ENCODE measurements around the gene OR8K1.

Gene OR8K1

GRCh38 chr11:56345739-56346138 lies at the start of gene OR8K1:
TSS of gene OR8K1 (plus strand) at chr11:56346039. CDS start at chr11:56346039, 0 bp downstream.
- DNase-seq (ENCODE audit: low spot score): no peak

DNA sequence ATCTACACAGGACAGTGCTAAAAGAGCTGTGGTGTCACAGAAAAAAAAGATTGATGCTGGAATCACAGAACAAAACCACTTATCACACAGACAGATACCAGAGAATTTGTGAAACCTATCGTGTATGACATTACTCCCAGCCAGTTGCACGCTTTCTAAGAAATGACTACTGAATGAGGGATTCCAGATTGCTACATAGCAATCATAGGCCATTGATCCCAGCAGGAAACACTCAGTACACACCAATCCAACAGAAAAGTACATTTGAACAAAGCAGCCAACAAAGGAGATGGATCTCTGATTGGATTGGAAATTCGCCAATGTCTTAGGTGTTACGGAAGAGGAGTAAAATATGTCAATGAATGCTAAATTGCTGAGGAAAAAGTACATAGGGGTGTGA lies 48.9 kb upstream of the OR8K1 start:
- no peak for DNase-seq (ENCODE audit: low spot score)

DNA sequence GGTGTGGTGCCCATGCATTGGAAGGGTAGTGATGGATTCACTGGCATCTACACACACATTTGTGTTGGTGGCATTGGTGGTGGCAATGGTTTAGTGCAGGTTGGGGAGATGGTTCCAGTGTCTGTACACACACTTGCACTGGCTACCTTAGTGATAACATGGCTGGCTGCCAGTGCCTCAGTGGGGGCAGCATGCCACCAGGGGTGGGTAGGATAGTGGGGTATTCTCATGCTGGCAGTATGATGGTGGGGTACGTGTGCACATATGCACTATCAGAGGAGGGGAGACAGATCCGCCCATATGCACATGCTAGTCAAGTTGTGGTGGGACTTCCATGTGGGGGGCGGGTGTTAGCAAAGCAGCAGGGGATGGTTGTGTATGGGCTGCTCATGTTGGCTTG lies 38.0 kb upstream of the OR8K1 start:
- DNase-seq (ENCODE audit: low spot score): no peak

GRCh38 chr11:56314844-56315243 lies 31.0 kb upstream of the OR8K1 start, which contains the start of gene OR8K3:
TSS of gene OR8K3 (plus strand) at chr11:56315144. CDS start at chr11:56318307, 3,163 bp downstream.
- DNase-seq (ENCODE audit: low spot score): no peak

GRCh38 chr11:56331861-56332491 lies 13.9 kb upstream of the OR8K1 start:
- no peak for DNase-seq (ENCODE audit: low spot score)

- DNase-seq (ENCODE audit: low spot score): no peak
These were observed 12.7 kb upstream of the OR8K1 start for GRCh38 chr11:56333156-56333555.

DNA sequence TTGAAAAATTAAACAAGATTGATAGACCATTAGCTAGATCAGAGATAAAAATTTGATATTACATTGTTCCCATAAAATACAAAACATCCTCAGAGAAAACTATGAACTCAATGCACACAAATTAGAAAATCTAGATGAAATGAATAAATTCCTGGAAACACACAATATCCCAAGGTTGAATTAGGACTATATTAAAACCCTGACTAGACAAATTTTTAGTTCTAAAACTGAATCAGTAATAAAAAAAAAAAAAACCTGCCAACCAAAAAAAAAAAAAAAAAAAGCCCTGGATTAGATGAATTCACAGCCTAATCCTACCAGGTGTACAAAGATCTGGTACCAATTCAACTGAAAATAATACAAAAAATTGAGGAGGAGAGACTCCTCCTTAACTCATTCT lies 5.5 kb upstream of the OR8K1 start:
- DNase-seq (ENCODE audit: low spot score): no peak

- DNase-seq (ENCODE audit: low spot score): no peak
These were observed 8.2 kb downstream of the OR8K1 start, which contains the start of gene OR8J1 for GRCh38 chr11:56353991-56354390. TSS of gene OR8J1 (plus strand) at chr11:56354291. CDS start at chr11:56360247, 5,956 bp downstream.

DNA sequence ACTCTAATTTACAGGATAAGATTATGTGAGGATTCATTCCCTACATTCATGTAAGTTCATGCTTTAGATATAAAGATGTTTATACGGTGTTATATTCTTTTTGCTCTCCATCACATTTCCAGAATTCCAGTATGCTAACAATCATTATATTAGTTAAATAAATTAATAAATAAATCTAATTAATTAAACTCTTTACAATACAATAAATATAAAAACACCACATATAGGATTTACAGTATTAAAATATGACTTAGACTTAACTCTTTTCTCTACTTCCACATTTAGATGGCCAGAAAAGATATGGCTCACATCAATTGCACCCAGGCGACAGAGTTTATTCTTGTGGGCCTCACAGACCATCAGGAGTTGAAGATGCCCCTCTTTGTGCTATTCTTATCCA lies 29.5 kb downstream of the OR8K1 start, which contains the start of gene OR8U1:
Gene OR8U1 (plus strand): TSS at position 301 of the 400 bp plus-strand sequence. CDS start 0 bp downstream, at position 301.
- no peak for DNase-seq (ENCODE audit: low spot score)

- DNase-seq (ENCODE audit: low spot score): no peak
These were observed 34.3 kb downstream of the OR8K1 start for GRCh38 chr11:56380120-56380519.

DNA sequence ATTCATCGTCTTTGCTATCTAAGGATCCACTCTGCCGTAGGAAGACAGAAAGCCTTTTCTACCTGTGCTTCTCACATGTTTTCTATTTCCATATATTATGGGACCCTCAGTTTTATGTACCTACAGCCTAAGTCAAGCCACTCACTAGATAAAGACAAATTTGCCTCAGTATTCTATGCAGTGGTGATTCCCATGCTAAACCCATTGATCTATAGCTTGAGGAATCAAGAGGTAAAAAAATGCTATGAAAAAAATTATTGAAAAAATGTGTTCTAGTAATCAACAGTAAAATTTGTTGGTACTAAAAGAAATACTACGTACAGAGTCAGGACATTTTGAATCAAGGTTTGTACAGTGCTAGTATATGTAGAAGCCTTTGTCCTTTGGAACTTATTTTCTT lies 48.5 kb downstream of the OR8K1 start:
- DNase-seq (ENCODE audit: low spot score): no peak

DNA sequence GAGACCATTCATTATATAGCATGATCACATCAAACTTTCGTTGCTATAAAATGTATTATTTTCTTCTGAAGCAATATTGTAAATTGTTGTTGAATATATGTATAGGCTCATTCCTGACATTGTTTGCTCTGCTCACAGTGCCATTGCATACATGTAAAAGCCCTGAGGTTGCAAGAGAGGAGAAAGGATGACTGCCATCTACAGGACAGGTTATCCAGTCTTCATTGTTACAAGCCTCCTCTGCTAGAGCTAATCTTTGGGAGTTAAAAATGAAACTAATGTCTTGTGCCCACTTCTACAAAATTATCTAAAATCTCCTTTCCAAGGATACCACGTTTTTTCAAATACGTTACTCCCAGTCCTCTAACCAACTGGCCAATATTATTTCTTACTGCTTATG lies 50.2 kb downstream of the OR8K1 start:
- no peak for DNase-seq (ENCODE audit: low spot score)
